Activated naive CD8-positive, alpha-beta T cell treated with anti-CD3 and anti-CD28 coated beads, Interleukin-2, amount 50 U/mL, for 24 hours (primary cell): Measurements from ENCODE around the gene PLEKHB2.
"Not testable (repeated sequence)": the region's sequence is repeated elsewhere in the genome, so short reads cannot be mapped to it uniquely, and the experiment has no call there.

ENCODE experiments used
- ATAC-seq: fragments of 150-1000 bp; cut with Tn5 transposase; one replicate; pipeline ENCODE4 v1.10.0; 2021
- DNase-seq: peaks from one replicate; pipeline ENCODE4 v3.0.0; 2021
- H3K27ac Mint-ChIP-seq: one replicate; pipeline ENCODE4 v1.8.0; 2021; ENCODE audit warnings: mild to moderate bottlenecking, mixed read lengths
- H3K27me3 Mint-ChIP-seq: one replicate; pipeline ENCODE4 v1.8.0; 2021; ENCODE audit warnings: mixed read lengths
- H3K36me3 Mint-ChIP-seq: one replicate; pipeline ENCODE4 v1.8.0; 2021; ENCODE audit warnings: low read depth, mixed read lengths
- H3K4me1 Mint-ChIP-seq: one replicate; pipeline ENCODE4 v1.8.0; 2021; ENCODE audit warnings: mixed read lengths
- H3K4me3 Mint-ChIP-seq: one replicate; pipeline ENCODE4 v1.8.0; 2021; ENCODE audit warnings: mild to moderate bottlenecking, moderate library complexity, mixed read lengths
- H3K9me3 Mint-ChIP-seq: one replicate; pipeline ENCODE4 v1.8.0; 2021; ENCODE audit warnings: mixed read lengths

PLEKHB2 gene

GRCh38 chr2:131077966-131078365 is 27.2 kb upstream of the PLEKHB2 start:
- H3K9me3 Mint-ChIP-seq = no peaks in the 10 kb centered on the region
- H3K27ac Mint-ChIP-seq = peak overlapping the region; percentile 25
- H3K4me1 Mint-ChIP-seq = peaks cover 22% of the 10 kb centered on the region
- H3K36me3 Mint-ChIP-seq = peaks cover 62% of the 10 kb centered on the region
- ATAC-seq = no peak
- no peak overlapping the region for H3K4me3 Mint-ChIP-seq
- H3K27me3 Mint-ChIP-seq = no peaks in the 10 kb centered on the region
- no peak for DNase-seq

GRCh38 chr2:131079931-131080330 is 25.2 kb upstream of the PLEKHB2 start:
- H3K27me3 Mint-ChIP-seq, ATAC-seq, H3K9me3 Mint-ChIP-seq, H3K27ac Mint-ChIP-seq, DNase-seq, H3K4me3 Mint-ChIP-seq: not testable (repeated sequence)
- peaks cover 61% of the 10 kb centered on the region for H3K36me3 Mint-ChIP-seq
- H3K4me1 Mint-ChIP-seq = peaks cover 23% of the 10 kb centered on the region

- Mint-ChIP-seq H3K4me3 (no peak overlapping the region), H3K4me1 (peaks cover 26% of the 10 kb centered on the region), H3K27ac (peak overlapping the region; percentile 1), H3K36me3 (peaks cover 68% of the 10 kb centered on the region), H3K9me3 (no peaks in the 10 kb centered on the region), H3K27me3 (no peaks in the 10 kb centered on the region)
- DNase-seq (no peak), ATAC-seq (no peak)
These were observed 23.9 kb upstream of the PLEKHB2 start for GRCh38 chr2:131081190-131081589.

GRCh38 chr2:131085646-131086045 is 19.5 kb upstream of the PLEKHB2 start:
- H3K4me3 Mint-ChIP-seq = no peak overlapping the region
- no peaks in the 10 kb centered on the region for H3K27me3 Mint-ChIP-seq
- ATAC-seq (no peak), DNase-seq (no peak)
- peaks cover 32% of the 10 kb centered on the region for H3K4me1 Mint-ChIP-seq
- H3K27ac Mint-ChIP-seq = no peak overlapping the region
- no peaks in the 10 kb centered on the region for H3K9me3 Mint-ChIP-seq
- H3K36me3 Mint-ChIP-seq = peaks cover 62% of the 10 kb centered on the region

GRCh38 chr2:131092458-131093005 is 12.6 kb upstream of the PLEKHB2 start:
- Mint-ChIP-seq H3K27me3 (no peaks in the 10 kb centered on the region), H3K36me3 (peaks cover 19% of the 10 kb centered on the region), H3K4me1 (peaks cover 31% of the 10 kb centered on the region), H3K4me3 (peak overlapping the region; percentile 82), H3K27ac (peak overlapping the region; percentile 76), H3K9me3 (no peaks in the 10 kb centered on the region)
- no peak for ATAC-seq
- DNase-seq = no peak

GRCh38 chr2:131093006-131093695 is 12.0 kb upstream of the PLEKHB2 start, which contains the start of gene FAM168B:
Gene FAM168B (minus strand): TSS chr2:131093460. CDS start chr2:131082646, 10,814 bp downstream.
- Mint-ChIP-seq H3K4me1 (peaks cover 28% of the 10 kb centered on the region), H3K36me3 (peaks cover 13% of the 10 kb centered on the region), H3K27me3 (no peaks in the 10 kb centered on the region), H3K27ac (peak within 1 kb of the TSS; percentile 94), H3K9me3 (no peaks in the 10 kb centered on the region), H3K4me3 (peak within 1 kb of the TSS; percentile 90)
- ATAC-seq (peak; percentile 85), DNase-seq (peak; percentile 90)

- Mint-ChIP-seq H3K27me3 (no peaks in the 10 kb centered on the region), H3K4me3 (peak overlapping the region; percentile 90), H3K9me3 (no peaks in the 10 kb centered on the region), H3K4me1 (peaks cover 25% of the 10 kb centered on the region), H3K36me3 (peaks cover 10% of the 10 kb centered on the region), H3K27ac (peak overlapping the region; percentile 94)
- peak; percentile 38 for DNase-seq
- ATAC-seq = peak; percentile 78
These were observed 11.3 kb upstream of the PLEKHB2 start for GRCh38 chr2:131093696-131094462.

- peak overlapping the region; percentile 94 for H3K27ac Mint-ChIP-seq
- no peak for ATAC-seq
- peak overlapping the region; percentile 90 for H3K4me3 Mint-ChIP-seq
- no peaks in the 10 kb centered on the region for H3K27me3 Mint-ChIP-seq
- no peak for DNase-seq
- H3K4me1 Mint-ChIP-seq = peaks cover 20% of the 10 kb centered on the region
- no peaks in the 10 kb centered on the region for H3K9me3 Mint-ChIP-seq
- peaks cover 7% of the 10 kb centered on the region for H3K36me3 Mint-ChIP-seq
These were observed 10.5 kb upstream of the PLEKHB2 start for GRCh38 chr2:131094463-131095281.

- DNase-seq (no peak), ATAC-seq (no peak)
- Mint-ChIP-seq H3K4me3 (no peak overlapping the region), H3K27ac (no peak overlapping the region), H3K4me1 (peaks cover 42% of the 10 kb centered on the region), H3K9me3 (no peaks in the 10 kb centered on the region), H3K36me3 (peaks cover 6% of the 10 kb centered on the region), H3K27me3 (no peaks in the 10 kb centered on the region)
These were observed 2.0 kb upstream of the PLEKHB2 start for GRCh38 chr2:131103165-131103564.

GRCh38 chr2:131104487-131105155 is 515 bp upstream of the PLEKHB2 start:
- peak; percentile 37 for DNase-seq
- peak overlapping the region; percentile 96 for H3K27ac Mint-ChIP-seq
- H3K27me3 Mint-ChIP-seq = no peaks in the 10 kb centered on the region
- peaks cover 48% of the 10 kb centered on the region for H3K4me1 Mint-ChIP-seq
- H3K4me3 Mint-ChIP-seq = peak overlapping the region; percentile 93
- peaks cover 16% of the 10 kb centered on the region for H3K36me3 Mint-ChIP-seq
- H3K9me3 Mint-ChIP-seq = no peaks in the 10 kb centered on the region
- ATAC-seq = peak; percentile 78

- peak; percentile 51 for ATAC-seq
- H3K4me3 Mint-ChIP-seq = peak overlapping the region; percentile 93
- H3K9me3 Mint-ChIP-seq = no peaks in the 10 kb centered on the region
- peaks cover 25% of the 10 kb centered on the region for H3K36me3 Mint-ChIP-seq
- peaks cover 62% of the 10 kb centered on the region for H3K4me1 Mint-ChIP-seq
- H3K27me3 Mint-ChIP-seq = no peaks in the 10 kb centered on the region
- peak; percentile 47 for DNase-seq
- H3K27ac Mint-ChIP-seq = peak overlapping the region; percentile 96
These were observed 1.0 kb downstream of the PLEKHB2 start for GRCh38 chr2:131105950-131106801.

GRCh38 chr2:131112529-131112928 is 7.4 kb downstream of the PLEKHB2 start:
- Mint-ChIP-seq H3K4me1 (peaks cover 60% of the 10 kb centered on the region), H3K36me3 (peaks cover 64% of the 10 kb centered on the region), H3K4me3 (no peak overlapping the region), H3K27ac (no peak overlapping the region), H3K27me3 (no peaks in the 10 kb centered on the region), H3K9me3 (peaks cover 7% of the 10 kb centered on the region)
- no peak for ATAC-seq
- DNase-seq = no peak

GRCh38 chr2:131113566-131114227 is 8.6 kb downstream of the PLEKHB2 start:
- peaks cover 7% of the 10 kb centered on the region for H3K9me3 Mint-ChIP-seq
- H3K27ac Mint-ChIP-seq = no peak overlapping the region
- H3K4me1 Mint-ChIP-seq = peaks cover 59% of the 10 kb centered on the region
- no peak for DNase-seq
- ATAC-seq = no peak
- H3K27me3 Mint-ChIP-seq = no peaks in the 10 kb centered on the region
- H3K4me3 Mint-ChIP-seq = no peak overlapping the region
- peaks cover 60% of the 10 kb centered on the region for H3K36me3 Mint-ChIP-seq
